Astrocyte (in vitro differentiated cells and primary cell): ENCODE data around the gene NRG3. TPM values are rescaled to one million over a fixed set of nuclear protein-coding genes. Genes with fewer than 3 reads are reported as not detected.

Experiments used
- DNase-seq: peaks from one replicate; pipeline ENCODE4 v3.0.0-alpha.2; 2010; ENCODE audit warnings: low read depth
- FAIRE-seq: peaks from 2 replicates; lab custom pipeline; 2011; peaks lifted over from hg19 to GRCh38; lab: Jason Lieb, UNC
- H2AFZ ChIP-seq: 2 replicates; pipeline ENCODE4 v1.6.0; 2012; ENCODE audit warnings: low read depth, low read length, inconsistent platforms
- H3K27ac ChIP-seq: 2 replicates; pipeline ENCODE4 v1.5.1; 2011; ENCODE audit warnings: low read depth, low read length, inconsistent platforms
- H3K27me3 ChIP-seq: 2 replicates; pipeline ENCODE4 v1.6.0; 2011; ENCODE audit warnings: low read length, inconsistent platforms; ENCODE audit not compliant: insufficient read depth
- H3K36me3 ChIP-seq: 2 replicates; pipeline ENCODE4 v1.5.1; 2011; ENCODE audit warnings: low read length, inconsistent platforms; ENCODE audit not compliant: insufficient read depth
- H3K4me1 ChIP-seq: 2 replicates; pipeline ENCODE4 v1.5.1; 2011; ENCODE audit warnings: low read length, inconsistent platforms; ENCODE audit not compliant: insufficient read depth
- H3K4me2 ChIP-seq: 2 replicates; pipeline ENCODE4 v1.6.0; 2012; ENCODE audit warnings: low read length, inconsistent platforms
- H3K4me3 ChIP-seq: 2 replicates; pipeline ENCODE4 v1.5.1; 2011; ENCODE audit warnings: low read depth, mild to moderate bottlenecking, low read length, inconsistent platforms; ENCODE audit not compliant: insufficient read depth
- H3K79me2 ChIP-seq: 2 replicates; pipeline ENCODE4 v1.6.0; 2012; ENCODE audit warnings: mild to moderate bottlenecking, low read length, inconsistent platforms; ENCODE audit not compliant: insufficient read depth
- H3K9ac ChIP-seq: 2 replicates; pipeline ENCODE4 v1.6.0; 2012; ENCODE audit warnings: mild to moderate bottlenecking, low read length, inconsistent platforms
- H3K9me3 ChIP-seq: 2 replicates; pipeline ENCODE4 v1.5.1; 2012; ENCODE audit warnings: low read depth, mild to moderate bottlenecking, low read length, inconsistent platforms; ENCODE audit not compliant: insufficient read depth
- H4K20me1 ChIP-seq: 2 replicates; pipeline ENCODE4 v1.6.0; 2012; ENCODE audit warnings: low read length, inconsistent platforms; ENCODE audit not compliant: insufficient read depth
- H3K27ac Mint-ChIP-seq: one replicate; pipeline ENCODE4 v1.8.0; 2021; ENCODE audit warnings: mild to moderate bottlenecking, mixed read lengths; ENCODE audit not compliant: unreplicated experiment
- H3K27me3 Mint-ChIP-seq: one replicate; pipeline ENCODE4 v1.8.0; 2021; ENCODE audit warnings: low read depth, mixed read lengths; ENCODE audit not compliant: unreplicated experiment
- H3K36me3 Mint-ChIP-seq: one replicate; pipeline ENCODE4 v1.8.0; 2021; ENCODE audit warnings: low read depth, mixed read lengths; ENCODE audit not compliant: unreplicated experiment
- H3K4me1 Mint-ChIP-seq: one replicate; pipeline ENCODE4 v1.8.0; 2021; ENCODE audit warnings: low read depth, mixed read lengths; ENCODE audit not compliant: unreplicated experiment
- H3K4me3 Mint-ChIP-seq: one replicate; pipeline ENCODE4 v1.8.0; 2021; ENCODE audit warnings: mild to moderate bottlenecking, moderate library complexity, mixed read lengths; ENCODE audit not compliant: unreplicated experiment
- H3K9me3 Mint-ChIP-seq: one replicate; pipeline ENCODE4 v1.8.0; 2021; ENCODE audit warnings: mild to moderate bottlenecking, mixed read lengths; ENCODE audit not compliant: unreplicated experiment
- EZH2 ChIP-seq: IDR thresholded peaks from 2 replicates; pipeline ENCODE4 v1.6.1; 2012; ENCODE audit warnings: mild to moderate bottlenecking, low read length, inconsistent platforms; ENCODE audit not compliant: insufficient read depth
- total RNA-seq: library from RNA; stranded (reverse); gene quantifications from 2 replicates; pipeline ENCODE4 v1.2.1, GENCODE V29; 2021
- TF ChIP-seq, protein P1 (sequence below): IDR thresholded peaks from 2 replicates; pipeline ENCODE4 v1.5.1; 2011; ENCODE audit warnings: low read depth, mild to moderate bottlenecking, inconsistent platforms, low read length, moderate library complexity; ENCODE audit not compliant: insufficient read depth

The NRG3 gene
- total RNA-seq, 1 donor from 2014 or later, result 2.1 TPM

DNA sequence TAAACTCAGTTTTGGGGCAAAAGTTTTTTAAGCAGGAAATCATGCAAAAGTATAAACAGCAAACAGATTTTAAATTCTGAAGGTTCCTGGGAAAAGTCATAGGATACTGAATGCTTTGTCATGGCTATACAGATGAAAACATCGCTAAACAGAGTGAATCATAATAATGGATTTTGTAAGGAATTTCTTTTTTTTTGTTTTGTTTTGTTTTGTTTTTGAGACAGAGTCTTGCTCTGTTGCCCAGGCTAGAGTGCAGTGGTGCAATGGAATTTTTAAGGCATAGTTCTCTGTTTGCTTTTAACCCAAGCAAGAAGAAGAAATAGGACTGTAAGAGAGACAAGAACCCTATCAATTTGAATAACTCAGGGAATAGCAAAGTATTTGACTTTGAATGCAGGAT lies 285.3 kb downstream of the NRG3 start:
- no peak for TF ChIP-seq EZH2
- TF ChIP-seq, protein P1, sequence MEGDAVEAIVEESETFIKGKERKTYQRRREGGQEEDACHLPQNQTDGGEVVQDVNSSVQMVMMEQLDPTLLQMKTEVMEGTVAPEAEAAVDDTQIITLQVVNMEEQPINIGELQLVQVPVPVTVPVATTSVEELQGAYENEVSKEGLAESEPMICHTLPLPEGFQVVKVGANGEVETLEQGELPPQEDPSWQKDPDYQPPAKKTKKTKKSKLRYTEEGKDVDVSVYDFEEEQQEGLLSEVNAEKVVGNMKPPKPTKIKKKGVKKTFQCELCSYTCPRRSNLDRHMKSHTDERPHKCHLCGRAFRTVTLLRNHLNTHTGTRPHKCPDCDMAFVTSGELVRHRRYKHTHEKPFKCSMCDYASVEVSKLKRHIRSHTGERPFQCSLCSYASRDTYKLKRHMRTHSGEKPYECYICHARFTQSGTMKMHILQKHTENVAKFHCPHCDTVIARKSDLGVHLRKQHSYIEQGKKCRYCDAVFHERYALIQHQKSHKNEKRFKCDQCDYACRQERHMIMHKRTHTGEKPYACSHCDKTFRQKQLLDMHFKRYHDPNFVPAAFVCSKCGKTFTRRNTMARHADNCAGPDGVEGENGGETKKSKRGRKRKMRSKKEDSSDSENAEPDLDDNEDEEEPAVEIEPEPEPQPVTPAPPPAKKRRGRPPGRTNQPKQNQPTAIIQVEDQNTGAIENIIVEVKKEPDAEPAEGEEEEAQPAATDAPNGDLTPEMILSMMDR, result no peak
- no peak overlapping the region for H3K4me3 Mint-ChIP-seq

DNA sequence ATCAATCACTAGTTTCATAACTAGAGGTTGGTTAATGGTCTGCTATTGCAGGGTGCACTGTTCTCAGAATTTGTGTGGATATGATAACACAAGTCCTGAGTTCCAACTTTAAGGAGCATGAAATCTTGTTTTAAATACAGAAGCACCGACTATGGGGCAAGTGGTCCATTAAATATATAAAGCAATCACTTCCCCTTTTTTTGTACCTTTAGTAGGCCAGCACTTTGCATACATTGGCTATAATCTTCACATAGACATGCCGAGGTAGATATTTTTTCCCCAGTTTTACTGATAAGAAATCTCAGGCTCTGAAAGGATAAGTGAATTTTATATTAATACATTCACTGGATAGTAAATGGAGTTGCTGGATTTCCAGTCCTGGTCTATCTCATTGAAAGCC lies 286.3 kb downstream of the NRG3 start:
- Histone ChIP-seq H3K9ac (no peak overlapping the region), H3K27ac (no peak overlapping the region), H3K4me3 (no peak overlapping the region), H4K20me1 (no peaks in the 10 kb centered on the region), H3K9me3 (no peaks in the 10 kb centered on the region), H3K4me1 (no peaks in the 10 kb centered on the region), H3K27me3 (no peaks in the 10 kb centered on the region), H2AFZ (no peak overlapping the region), H3K79me2 (no peaks in the 10 kb centered on the region), H3K36me3 (no peaks in the 10 kb centered on the region), H3K4me2 (no peak overlapping the region)
- TF ChIP-seq, protein P1, result no peak
- no peak for TF ChIP-seq EZH2
- H3K27ac Mint-ChIP-seq, result no peak overlapping the region
- no peaks in the 10 kb centered on the region for H3K9me3 Mint-ChIP-seq
- H3K36me3 Mint-ChIP-seq, result no peaks in the 10 kb centered on the region
- FAIRE-seq (no peak), DNase-seq (no peak)
- H3K4me3 Mint-ChIP-seq, result no peak overlapping the region
- H3K4me1 Mint-ChIP-seq, result no peaks in the 10 kb centered on the region
- H3K27me3 Mint-ChIP-seq, result no peaks in the 10 kb centered on the region

More for the DNA sequence above, 285.3 kb downstream of the NRG3 start:
- Mint-ChIP-seq H3K27ac (peak overlapping the region; percentile 27), H3K4me1 (no peaks in the 10 kb centered on the region), H3K27me3 (no peaks in the 10 kb centered on the region), H3K9me3 (no peaks in the 10 kb centered on the region), H3K36me3 (no peaks in the 10 kb centered on the region)
- no peaks in the 10 kb centered on the region for H3K27me3 ChIP-seq
- no peak for FAIRE-seq
- no peak overlapping the region for H3K9ac ChIP-seq
- no peak for DNase-seq
- no peak overlapping the region for H3K27ac ChIP-seq
- no peaks in the 10 kb centered on the region for H3K36me3 ChIP-seq
- no peak overlapping the region for H2AFZ ChIP-seq
- H4K20me1 ChIP-seq, result no peaks in the 10 kb centered on the region
- H3K79me2 ChIP-seq, result no peaks in the 10 kb centered on the region
- no peaks in the 10 kb centered on the region for H3K9me3 ChIP-seq
- no peak overlapping the region for H3K4me2 ChIP-seq
- H3K4me3 ChIP-seq, result no peak overlapping the region
- no peaks in the 10 kb centered on the region for H3K4me1 ChIP-seq

DNA sequence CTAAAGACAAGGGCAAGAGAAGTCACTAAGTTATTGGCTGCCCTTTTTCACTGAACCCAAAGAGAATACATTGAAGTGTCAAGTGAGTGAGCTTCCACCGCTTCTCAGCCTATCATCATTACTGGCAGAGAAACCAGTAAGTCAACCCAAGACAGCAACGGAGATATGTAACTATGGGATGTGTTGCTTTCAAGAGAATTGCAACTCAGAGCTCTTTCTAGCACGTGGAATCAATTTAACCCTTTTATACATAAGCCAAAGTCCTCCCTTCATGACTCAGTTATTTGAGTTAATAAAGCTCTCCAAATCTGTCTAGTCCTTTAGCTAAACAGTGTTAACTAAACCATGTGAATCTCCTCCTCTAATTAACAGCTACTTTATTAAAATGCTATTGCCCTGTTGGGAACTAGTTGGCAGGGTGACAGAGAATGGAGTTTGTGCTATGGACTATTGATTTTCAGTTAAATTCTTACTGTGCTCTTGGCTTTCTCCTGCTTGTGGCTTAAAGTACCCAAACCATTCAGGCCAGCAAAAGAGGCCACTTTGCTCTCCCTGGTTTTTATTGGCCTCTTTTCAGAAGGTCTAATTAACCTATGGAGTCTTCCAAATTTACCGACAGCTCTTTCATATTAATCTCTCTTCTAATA lies 287.7 kb downstream of the NRG3 start:
- no peaks in the 10 kb centered on the region for H3K4me1 ChIP-seq
- H3K36me3 ChIP-seq, result no peaks in the 10 kb centered on the region
- H3K27ac ChIP-seq, result no peak overlapping the region
- FAIRE-seq (no peak), DNase-seq (no peak)
- no peak overlapping the region for H3K4me3 ChIP-seq
- no peak overlapping the region for H2AFZ ChIP-seq
- H3K9me3 Mint-ChIP-seq, result no peaks in the 10 kb centered on the region
- no peak overlapping the region for H3K9ac ChIP-seq
- H3K36me3 Mint-ChIP-seq, result no peaks in the 10 kb centered on the region
- no peaks in the 10 kb centered on the region for H3K4me1 Mint-ChIP-seq
- H3K27ac Mint-ChIP-seq, result no peak overlapping the region
- H4K20me1 ChIP-seq, result no peaks in the 10 kb centered on the region
- H3K79me2 ChIP-seq, result no peaks in the 10 kb centered on the region
- no peaks in the 10 kb centered on the region for H3K27me3 ChIP-seq
- H3K4me3 Mint-ChIP-seq, result no peak overlapping the region
- no peak for TF ChIP-seq EZH2
- TF ChIP-seq, protein P1, result no peak
- H3K27me3 Mint-ChIP-seq, result no peaks in the 10 kb centered on the region
- H3K9me3 ChIP-seq, result no peaks in the 10 kb centered on the region
- H3K4me2 ChIP-seq, result no peak overlapping the region
